H1 (cell line): ENCODE results near the gene FASTK. TPM values are rescaled to one million over a fixed set of nuclear protein-coding genes. Genes with fewer than 3 reads are reported as not detected.

ENCODE experiments used
- CTCF ChIA-PET: fragments of 300-600 bp; sonication (Branson Sonifier 250); formaldehyde crosslinking; loops from one replicate; lab custom pipeline; 2021; ENCODE audit not compliant: partially characterized antibody; lab: Charles Lee
- POLR2A ChIA-PET: fragments of 300-600 bp; sonication (Branson Sonifier 250); formaldehyde crosslinking; loops from one replicate; lab custom pipeline; 2021; ENCODE audit warnings: inconsistent platforms; ENCODE audit not compliant: partially characterized antibody; lab: Charles Lee
- DNase-seq, 2 experiments: peaks; one replicate each; pipeline versions ENCODE4 v3.0.0 to v3.0.0-alpha.2; 2010 to 2022; ENCODE audit warnings: low spot score in 2 of 2, low read depth in 1 of 2, mixed read lengths in 1 of 2
- FAIRE-seq: peaks from 2 replicates; lab custom pipeline; 2011; peaks lifted over from hg19 to GRCh38; lab: Jason Lieb, UNC
- H2AFZ ChIP-seq: 2 replicates; pipeline ENCODE4 v1.8.1; 2012; ENCODE audit warnings: low read length, inconsistent platforms
- H2AK5ac ChIP-seq: 2 replicates; pipeline ENCODE4 v1.6.1; 2013; ENCODE audit warnings: low read depth, low read length
- H2BK120ac ChIP-seq: replicated peaks from 2 replicates; pipeline ENCODE3; 2013; ENCODE audit warnings: low read depth, low read length, inconsistent platforms
- H2BK12ac ChIP-seq: 2 replicates; pipeline ENCODE4 v1.6.1; 2013; ENCODE audit warnings: low read depth, low read length
- H2BK15ac ChIP-seq: 2 replicates; pipeline ENCODE4 v1.6.1; 2013; ENCODE audit warnings: low read length
- H2BK20ac ChIP-seq: 2 replicates; pipeline ENCODE4 v1.6.1; 2013; ENCODE audit warnings: low read length
- H2BK5ac ChIP-seq: 2 replicates; pipeline ENCODE4 v1.6.1; 2013; ENCODE audit warnings: low read depth, low read length
- H3K14ac ChIP-seq: 2 replicates; pipeline ENCODE4 v1.6.1; 2013; ENCODE audit warnings: inconsistent platforms; ENCODE audit not compliant: insufficient read length
- H3K18ac ChIP-seq: 2 replicates; pipeline ENCODE4 v1.6.1; 2013; ENCODE audit warnings: low read length; ENCODE audit errors: extremely low read depth
- H3K23ac ChIP-seq: 2 replicates; pipeline ENCODE4 v1.6.1; 2013; ENCODE audit warnings: inconsistent platforms; ENCODE audit not compliant: insufficient read length
- H3K23me2 ChIP-seq: 2 replicates; pipeline ENCODE4 v1.6.1; 2013; ENCODE audit warnings: low read depth, low read length
- H3K27ac ChIP-seq: 2 replicates; pipeline ENCODE4 v1.6.1; 2011; ENCODE audit warnings: low read depth, low read length, inconsistent platforms
- H3K27me3 ChIP-seq, 4 experiments: replicated peaks in 1 of 4; 1 replicate in 1 of 4; 2 replicates in 3 of 4; pipeline versions ENCODE4 v1.6.1 to v1.8.1; 2011 to 2013; ENCODE audit warnings: low read length in 3 of 4, mild to moderate bottlenecking in 3 of 4, inconsistent platforms in 2 of 4, mixed read lengths in 2 of 4, moderate library complexity in 1 of 4; ENCODE audit not compliant: control insufficient read depth in 3 of 4, insufficient read depth in 3 of 4; ENCODE audit errors: extremely low read depth in 1 of 4
- H3K36me3 ChIP-seq, 4 experiments: 2 replicates each; pipeline versions ENCODE4 v1.6.1 to v1.8.1; 2011 to 2013; ENCODE audit warnings: mild to moderate bottlenecking in 4 of 4, low read length in 3 of 4, moderate library complexity in 2 of 4, control low read depth in 1 of 4, inconsistent platforms in 1 of 4; ENCODE audit not compliant: insufficient read depth in 4 of 4, control insufficient read depth in 2 of 4
- H3K4ac ChIP-seq: replicated peaks from 2 replicates; pipeline ENCODE3; 2013; ENCODE audit warnings: low read length, low read depth, mixed read lengths, inconsistent platforms; ENCODE audit not compliant: insufficient read length
- H3K4me1 ChIP-seq, 4 experiments: replicated peaks in 1 of 4; 1 replicate in 1 of 4; 2 replicates in 3 of 4; pipeline versions ENCODE4 v1.6.1 to v1.8.1; 2011 to 2013; ENCODE audit warnings: low read length in 3 of 4, inconsistent platforms in 2 of 4, mixed read lengths in 1 of 4; ENCODE audit not compliant: insufficient read depth in 4 of 4, control insufficient read depth in 3 of 4
- H3K4me2 ChIP-seq, 2 experiments: 2 replicates each; pipeline versions ENCODE4 v1.6.1 to v1.8.1; 2011 to 2013; ENCODE audit warnings: low read depth in 2 of 2, low read length in 2 of 2, control low read depth in 1 of 2, inconsistent platforms in 1 of 2, mild to moderate bottlenecking in 1 of 2; ENCODE audit not compliant: insufficient read depth in 1 of 2
- H3K4me3 ChIP-seq, 4 experiments: fragments of 200-600, 300-600 bp in 1 of 4; sonication (generic), shearing (Covaris generic), sonication (Bioruptor Twin) in 1 of 4; 2 replicates each; pipeline versions ENCODE4 v1.5.1 to v1.8.1; 2011 to 2016; ENCODE audit warnings: low read length in 4 of 4, low read depth in 3 of 4, control low read depth in 2 of 4, inconsistent platforms in 2 of 4, mild to moderate bottlenecking in 2 of 4, mixed read lengths in 1 of 4, moderate library complexity in 1 of 4; ENCODE audit not compliant: insufficient read depth in 2 of 4; ENCODE audit errors: extremely low read depth in 1 of 4
- H3K56ac ChIP-seq: replicated peaks from 2 replicates; pipeline ENCODE3; 2013; ENCODE audit warnings: low read depth, mild to moderate bottlenecking, mixed read lengths, low read length, inconsistent platforms; ENCODE audit not compliant: insufficient read length
- H3K79me1 ChIP-seq: 2 replicates; pipeline ENCODE4 v1.6.1; 2013; ENCODE audit warnings: low read depth, low read length, control low read depth
- H3K79me2 ChIP-seq, 2 experiments: 2 replicates each; pipeline versions ENCODE4 v1.6.1 to v1.8.1; 2012 to 2013; ENCODE audit warnings: low read length in 2 of 2, mild to moderate bottlenecking in 2 of 2, inconsistent platforms in 1 of 2; ENCODE audit not compliant: insufficient read depth in 2 of 2, control insufficient read depth in 1 of 2
- H3K9ac ChIP-seq, 4 experiments: replicated peaks in 1 of 4; 1 replicate in 1 of 4; 2 replicates in 3 of 4; pipeline versions ENCODE4 v1.6.1 to v1.8.1; 2011 to 2013; ENCODE audit warnings: low read depth in 3 of 4, low read length in 3 of 4, control low read depth in 2 of 4, mild to moderate bottlenecking in 2 of 4, moderate library complexity in 2 of 4, inconsistent platforms in 1 of 4; ENCODE audit errors: extremely low read depth in 1 of 4
- H3K9me3 ChIP-seq, 2 experiments: 2 replicates each; pipeline versions ENCODE4 v1.6.1 to v1.8.1; 2012 to 2013; ENCODE audit warnings: mild to moderate bottlenecking in 2 of 2, moderate library complexity in 2 of 2, control low read depth in 1 of 2, inconsistent platforms in 1 of 2, low read depth in 1 of 2, low read length in 1 of 2, mixed read lengths in 1 of 2; ENCODE audit not compliant: insufficient read depth in 2 of 2
- H4K20me1 ChIP-seq, 2 experiments: replicated peaks in 1 of 2; 2 replicates each; pipeline versions ENCODE3 to v1.8.1; 2011 to 2013; ENCODE audit warnings: inconsistent platforms in 2 of 2, low read length in 2 of 2, mild to moderate bottlenecking in 1 of 2; ENCODE audit not compliant: insufficient read depth in 2 of 2, control insufficient read depth in 1 of 2
- H4K5ac ChIP-seq: 2 replicates; pipeline ENCODE4 v1.6.1; 2013; ENCODE audit warnings: low read length, low read depth, mixed read lengths, inconsistent platforms; ENCODE audit not compliant: insufficient read length
- H4K8ac ChIP-seq: 2 replicates; pipeline ENCODE4 v1.8.0; 2013; ENCODE audit warnings: mild to moderate bottlenecking, moderate library complexity, low read length, inconsistent platforms; ENCODE audit not compliant: insufficient read depth; ENCODE audit errors: extremely low read depth
- H4K91ac ChIP-seq: replicated peaks from 2 replicates; pipeline ENCODE3; 2013; ENCODE audit warnings: low read length, mixed read lengths, inconsistent platforms; ENCODE audit not compliant: insufficient read length
- EGR1 ChIP-seq: IDR thresholded peaks from 2 replicates; pipeline ENCODE4 v1.6.1; 2011; ENCODE audit warnings: low read depth, low read length, borderline replicate concordance
- HDAC6 ChIP-seq: IDR thresholded peaks from one replicate; pipeline ENCODE4 v1.7.1; 2012; ENCODE audit warnings: low read depth, mild to moderate bottlenecking, inconsistent platforms, low read length, moderate library complexity
- WGBS, 2 experiments: shearing (Covaris generic) in 1 of 2; methylation state at CpG; one replicate each; pipeline versions ENCODE4 v1.1.6 to v1.1.7; 2013 to 2015; ENCODE audit warnings: low lambda C conversion rate in 2 of 2, mixed read lengths in 2 of 2, inconsistent platforms in 1 of 2, low coverage in 1 of 2, missing lambda C conversion rate in 1 of 2; ENCODE audit not compliant: insufficient replicate concordance in 2 of 2, insufficient coverage in 1 of 2, insufficient read length in 1 of 2; ENCODE audit errors: extremely low coverage in 1 of 2, missing lambda C conversion rate in 1 of 2; 5-methylcytosine and 5-hydroxymethylcytosine counted together
- polyA plus RNA-seq, 7 experiments: library from polyadenylated mRNA; depleted of rRNA in 3 of 7; stranded (reverse) in 5 of 7; unstranded in 2 of 7; fragments of >200 nt in 5 of 7; fragments of 200-250 nt in 2 of 7; gene quantifications; 1 replicate in 5 of 7; 2 replicates in 1 of 7; 4 replicates in 1 of 7; pipeline versions ENCODE4 v1.2.1 to v1.2.3, GENCODE V29; 2011 to 2013; ENCODE audit warnings: missing spikeins in 2 of 7, mixed read lengths in 2 of 7
- total RNA-seq: library from RNA; stranded (reverse); fragmentation: NEBNext Ultra II Directional; extraction: Animal tissue kit (Norgen Biotek cat#: 25700); gene quantifications from 2 replicates; pipeline ENCODE4 v1.2.1, GENCODE V29; 2021

FASTK gene
- total and polyA plus RNA-seq, 2 of the 8 experiments (the other 6 are each of a cell fraction or from before 2014, with no cell fraction given) = 39.4 to 84.0 TPM

DNA sequence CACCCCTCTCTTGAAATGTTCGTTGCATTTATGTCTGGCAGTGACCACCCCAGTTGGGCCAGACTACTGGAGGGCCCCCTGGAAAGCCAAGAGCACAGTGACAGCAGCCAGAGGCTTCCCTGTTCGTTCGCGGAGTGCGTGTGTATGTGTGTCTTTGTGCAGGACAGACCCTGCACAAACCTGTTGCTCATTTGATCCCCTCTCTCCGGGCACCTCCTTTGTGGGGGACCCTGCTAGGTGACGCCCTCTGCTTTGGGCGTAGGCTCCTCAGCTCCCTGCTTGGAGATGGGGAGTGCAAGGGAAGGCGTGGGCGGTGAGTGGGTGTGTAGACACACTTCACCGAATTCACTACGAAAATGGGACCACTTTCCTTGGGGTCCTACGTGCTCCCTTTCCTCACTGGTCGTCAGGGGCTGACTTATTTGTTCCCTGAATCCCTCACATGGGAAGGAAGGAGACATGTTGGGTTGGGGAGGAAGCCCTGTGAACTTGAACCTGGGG lies 44.3 kb upstream of the FASTK start:
- Histone ChIP-seq H3K9ac (no peak overlapping the region), H3K27me3 (peaks cover 0 to 13% (median 4%) of the 10 kb centered on the region in 4 experiments; a peak in 5 of 7 replicates)

More for the DNA sequence above, 44.3 kb upstream of the FASTK start:
- Histone ChIP-seq H3K4me3 (peak overlapping the region; percentile 29 to 75 (median 48); a peak in 5 of 8 replicates), H3K23me2 (peaks cover 5% of the 10 kb centered on the region; the same call in 1 of the 2 replicates), H3K4me2 (peak overlapping the region; percentile 47 to 92), H3K14ac (no peak overlapping the region), H2BK12ac (0 out of 2 replicates have a peak overlapping the region, but pooled peaks have one; percentile 0), H3K23ac (no peak overlapping the region), H3K79me1 (no peaks in the 10 kb centered on the region), H3K56ac (no peak overlapping the region), H3K27ac (no peak overlapping the region), H2BK20ac (no peak overlapping the region), H4K8ac (no peak overlapping the region), H3K36me3 (peaks cover 0 to 24% (median 1%) of the 10 kb centered on the region in 4 experiments; a peak in 3 of 8 replicates), H2BK15ac (0 out of 2 replicates have a peak overlapping the region, but pooled peaks have one; percentile 10), H2AFZ (no peak overlapping the region), H2AK5ac (no peak overlapping the region), H2BK120ac (no peak overlapping the region), H3K4me1 (peaks cover 0 to 23% (median 7%) of the 10 kb centered on the region in 4 experiments; a peak in 6 of 7 replicates), H2BK5ac (peak overlapping the region; percentile 44; the same call in 1 of the 2 replicates), H4K5ac (no peak overlapping the region), H3K4ac (no peak overlapping the region), H4K20me1 (peaks cover 10 to 30% of the 10 kb centered on the region in 2 experiments), H3K9me3 (no peaks in the 10 kb centered on the region), H3K18ac (no peak overlapping the region), H4K91ac (no peak overlapping the region), H3K79me2 (no peaks in the 10 kb centered on the region)
- ChIA-PET CTCF (interaction anchor here (0.7 to 11.7 kb wide), 23 partner anchors 9 to 227 kb away, joined by 3 to 197 read pairs (median 5); partner anchors contain the start of genes ABCF2 and GBX1), POLR2A (interaction anchor here (1.0 to 1.8 kb wide), 6 partner anchors 10 to 52 kb away, joined by 3 to 7 read pairs (median 4); no protein-coding TSS in a partner anchor)
- 81% methylated on average over 12 of the region's 14 CpGs; no CpG with 5 or more reads in 1 of the 2 experiments for WGBS, 2 experiments
- TF ChIP-seq EGR1 (no peak), HDAC6 (no peak)
- no peak for DNase-seq
- FAIRE-seq = no peak
